AG09309 (cell line): ENCODE results near the gene USP37.

Source experiments
- DNase-seq: peaks from one replicate; pipeline ENCODE4 v3.0.0-alpha.2; 2010; ENCODE audit warnings: low read depth
- H3K4me3 ChIP-seq: 2 replicates; pipeline ENCODE4 v1.5.1; 2011; ENCODE audit warnings: mild to moderate bottlenecking, low read depth, low read length, moderate library complexity; ENCODE audit not compliant: control insufficient read depth
- CTCF ChIP-seq: IDR thresholded peaks from 2 replicates; pipeline ENCODE4 v1.5.1; 2011; ENCODE audit warnings: mild to moderate bottlenecking, low read depth, low read length, inconsistent platforms; ENCODE audit not compliant: insufficient read depth, control insufficient read depth; ENCODE audit errors: missing control alignments

The USP37 gene

GRCh38 chr2:218452079-218452478 is 116.1 kb downstream of the USP37 start:
- TF ChIP-seq CTCF: no peak
- DNase-seq: no peak
- no peak overlapping the region for H3K4me3 ChIP-seq

- no peak for DNase-seq
- H3K4me3 ChIP-seq: no peak overlapping the region
- TF ChIP-seq CTCF: no peak
These were observed 119.2 kb downstream of the USP37 start for GRCh38 chr2:218448934-218449333.

- no peak for TF ChIP-seq CTCF
- no peak for DNase-seq
- H3K4me3 ChIP-seq: no peak overlapping the region
These were observed 121.1 kb downstream of the USP37 start for GRCh38 chr2:218447072-218447471.

- no peak for TF ChIP-seq CTCF
- no peak for DNase-seq
- H3K4me3 ChIP-seq: no peak overlapping the region
These were observed 121.6 kb downstream of the USP37 start for GRCh38 chr2:218446547-218446946.

- no peak for DNase-seq
- no peak overlapping the region for H3K4me3 ChIP-seq
These were observed 122.5 kb downstream of the USP37 start for GRCh38 chr2:218445602-218446001.

GRCh38 chr2:218444692-218445357 is 123.3 kb downstream of the USP37 start:
- H3K4me3 ChIP-seq: no peak overlapping the region
- TF ChIP-seq CTCF: no peak
- no peak for DNase-seq

More at GRCh38 chr2:218445602-218446001, 122.5 kb downstream of the USP37 start:
- TF ChIP-seq CTCF: no peak
